Peyer's patch (tissue), 4 donors: ENCODE measurements around the gene NXPH2. TPM values are rescaled to one million over a fixed set of nuclear protein-coding genes. Genes with fewer than 3 reads are reported as not detected.
"Not testable (repeated sequence)": the region's sequence is repeated elsewhere in the genome, so short reads cannot be mapped to it uniquely, and the experiment has no call there.

ENCODE experiments used
- DNase-seq, 3 donors: peaks; one replicate each; pipeline ENCODE4 v3.0.0-alpha.2; 2017 to 2019
- H3K27ac ChIP-seq, 4 donors: fragments of 200-600 bp; sonication (generic); one replicate each; pipeline ENCODE4 v1.5.1; 2016 to 2019
- H3K27me3 ChIP-seq, 2 donors: fragments of 200-600 bp; sonication (generic); one replicate each; pipeline ENCODE4 v1.5.1; 2019
- H3K36me3 ChIP-seq, 3 donors: fragments of 200-600 bp; sonication (generic); one replicate each; pipeline ENCODE4 v1.5.1; 2016 to 2019
- H3K4me1 ChIP-seq, 4 donors: fragments of 200-600 bp; sonication (generic); one replicate each; pipeline ENCODE4 v1.5.1; 2016 to 2019
- H3K4me3 ChIP-seq, 4 donors: fragments of 200-600 bp; sonication (generic); 1 replicate in 3 of 4; 2 replicates in 1 of 4; pipeline ENCODE4 v1.5.1; 2016 to 2019; ENCODE audit warnings: mild to moderate bottlenecking in 1 of 4
- H3K9me3 ChIP-seq, 4 donors: fragments of 200-600 bp; sonication (generic); one replicate each; pipeline ENCODE4 v1.5.1; 2016 to 2019; ENCODE audit warnings: mild to moderate bottlenecking in 1 of 4
- POLR2A ChIP-seq, 2 donors: fragments of 450-650 bp; IDR thresholded peaks; one replicate each; pipeline ENCODE4 v1.5.1; 2017; ENCODE audit warnings: antibody characterized with exemption in 2 of 2, mild to moderate bottlenecking in 2 of 2, moderate library complexity in 2 of 2
- total RNA-seq, 4 donors: library from RNA; depleted of rRNA; stranded (reverse); fragments of >200 nt; gene quantifications; one replicate each; pipeline ENCODE4 v1.1.0, GENCODE V29; 2016
- TF ChIP-seq, protein P1 (sequence below), 6 experiments: fragments of 450-650 bp in 4 of 6; fragments of 200-600 bp in 2 of 6; sonication (generic) in 1 of 6; IDR thresholded peaks; one replicate each; pipeline ENCODE4 v1.5.1; 2017 to 2019; ENCODE audit warnings: antibody characterized with exemption in 6 of 6, mild to moderate bottlenecking in 3 of 6, moderate library complexity in 1 of 6

NXPH2 gene
- total RNA-seq, 4 donors from 2014 or later: not detected

DNA sequence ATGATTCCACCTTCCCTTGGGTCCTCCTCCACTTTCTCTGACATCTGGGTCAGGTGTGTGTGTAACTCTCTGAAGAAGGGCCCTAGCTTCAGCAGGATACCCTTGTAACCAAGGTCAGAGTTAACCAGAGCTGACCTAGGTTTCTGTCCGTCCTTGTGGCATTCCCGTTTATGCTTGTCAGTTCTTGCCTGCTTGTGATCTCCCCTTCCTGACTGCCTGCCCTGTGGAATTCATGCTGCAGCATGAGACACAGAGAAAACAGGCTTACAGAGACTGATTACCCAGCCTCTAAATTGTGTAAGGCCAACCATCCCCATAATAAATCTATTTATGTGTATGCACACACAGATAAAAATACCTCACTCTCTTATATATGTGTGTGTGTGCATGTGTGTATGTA, 22.8 kb downstream of the NXPH2 start:
- Histone ChIP-seq H3K27ac (no peak overlapping the region), H3K4me3 (no peak overlapping the region), H3K4me1 (no peaks in the 10 kb centered on the region), H3K9me3 (no peaks in the 10 kb centered on the region), H3K36me3 (no peaks in the 10 kb centered on the region), H3K27me3 (no peaks in the 10 kb centered on the region)
- DNase-seq: no peak
- no peak for TF ChIP-seq POLR2A (IDR thresholded peaks at IDR 0.05)
- TF ChIP-seq, protein P1, sequence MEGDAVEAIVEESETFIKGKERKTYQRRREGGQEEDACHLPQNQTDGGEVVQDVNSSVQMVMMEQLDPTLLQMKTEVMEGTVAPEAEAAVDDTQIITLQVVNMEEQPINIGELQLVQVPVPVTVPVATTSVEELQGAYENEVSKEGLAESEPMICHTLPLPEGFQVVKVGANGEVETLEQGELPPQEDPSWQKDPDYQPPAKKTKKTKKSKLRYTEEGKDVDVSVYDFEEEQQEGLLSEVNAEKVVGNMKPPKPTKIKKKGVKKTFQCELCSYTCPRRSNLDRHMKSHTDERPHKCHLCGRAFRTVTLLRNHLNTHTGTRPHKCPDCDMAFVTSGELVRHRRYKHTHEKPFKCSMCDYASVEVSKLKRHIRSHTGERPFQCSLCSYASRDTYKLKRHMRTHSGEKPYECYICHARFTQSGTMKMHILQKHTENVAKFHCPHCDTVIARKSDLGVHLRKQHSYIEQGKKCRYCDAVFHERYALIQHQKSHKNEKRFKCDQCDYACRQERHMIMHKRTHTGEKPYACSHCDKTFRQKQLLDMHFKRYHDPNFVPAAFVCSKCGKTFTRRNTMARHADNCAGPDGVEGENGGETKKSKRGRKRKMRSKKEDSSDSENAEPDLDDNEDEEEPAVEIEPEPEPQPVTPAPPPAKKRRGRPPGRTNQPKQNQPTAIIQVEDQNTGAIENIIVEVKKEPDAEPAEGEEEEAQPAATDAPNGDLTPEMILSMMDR (IDR thresholded peaks at IDR 0.05): no peak

DNA sequence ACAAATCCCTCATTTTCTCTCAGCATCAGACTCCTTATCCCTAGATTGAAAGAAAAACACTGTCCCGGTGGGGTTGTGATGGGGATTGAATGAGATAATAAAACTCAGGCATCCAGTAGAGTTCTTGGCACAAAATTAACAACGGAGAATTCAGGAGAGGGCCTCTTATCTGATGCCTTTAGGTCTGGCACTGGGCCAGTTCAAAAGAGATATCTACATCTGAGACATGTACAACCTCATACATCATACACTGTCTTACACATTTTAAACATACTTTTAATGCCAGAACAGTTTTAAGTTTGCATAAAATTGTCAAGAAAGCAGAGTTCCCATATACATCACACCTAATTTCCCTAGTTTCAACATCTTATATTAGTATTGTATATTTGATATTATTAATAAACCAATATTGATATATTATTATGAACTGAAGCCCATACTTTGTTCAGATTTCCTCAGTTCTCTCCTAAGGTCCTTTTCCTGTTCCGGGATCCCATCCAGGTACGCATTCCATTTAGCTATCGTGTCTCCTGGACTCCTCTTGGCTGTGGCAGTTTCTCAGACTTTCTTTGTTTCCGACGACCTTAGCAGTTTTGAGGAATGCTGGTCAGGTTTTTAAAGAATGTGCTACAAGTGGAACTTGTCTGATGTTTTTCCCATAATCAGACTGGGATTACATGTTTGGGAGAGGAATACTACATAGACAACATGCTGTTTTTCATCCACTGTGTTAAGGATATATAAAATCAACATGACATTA, 27.8 kb downstream of the NXPH2 start:
- Histone ChIP-seq H3K4me3 (no peak overlapping the region), H3K27me3 (no peaks in the 10 kb centered on the region), H3K9me3 (no peaks in the 10 kb centered on the region), H3K27ac (no peak overlapping the region), H3K4me1 (no peaks in the 10 kb centered on the region), H3K36me3 (no peaks in the 10 kb centered on the region)
- TF ChIP-seq POLR2A (IDR thresholded peaks at IDR 0.05): no peak
- TF ChIP-seq, protein P1 (IDR thresholded peaks at IDR 0.05): no peak
- no peak for DNase-seq

DNA sequence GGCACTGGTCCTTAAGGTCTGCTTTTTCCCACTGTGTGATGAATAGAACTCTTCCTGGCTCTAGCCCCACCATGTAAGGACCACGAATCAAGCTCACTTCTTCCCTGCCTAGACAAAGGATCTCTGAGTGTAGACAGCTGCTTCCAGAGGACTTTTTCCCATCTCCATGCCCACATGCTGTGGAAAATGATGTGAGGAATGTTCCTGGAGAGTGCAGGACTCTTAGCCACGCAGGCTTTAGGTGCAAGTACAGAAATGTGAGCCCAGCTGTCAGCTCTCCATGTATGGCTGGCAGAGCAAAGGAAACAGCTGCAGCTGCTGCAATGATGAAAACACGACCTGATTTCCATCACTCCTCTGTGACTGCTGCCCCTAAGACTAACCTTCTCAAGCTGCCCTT, 35.5 kb downstream of the NXPH2 start:
- H3K9me3 ChIP-seq: no peaks in the 10 kb centered on the region
- no peaks in the 10 kb centered on the region for H3K4me1 ChIP-seq
- TF ChIP-seq, protein P1 (IDR thresholded peaks at IDR 0.05): no peak
- TF ChIP-seq POLR2A (IDR thresholded peaks at IDR 0.05): no peak
- no peaks in the 10 kb centered on the region for H3K36me3 ChIP-seq
- H3K27me3 ChIP-seq: no peaks in the 10 kb centered on the region
- no peak for DNase-seq
- H3K4me3 ChIP-seq: no peak overlapping the region
- no peak overlapping the region for H3K27ac ChIP-seq

DNA sequence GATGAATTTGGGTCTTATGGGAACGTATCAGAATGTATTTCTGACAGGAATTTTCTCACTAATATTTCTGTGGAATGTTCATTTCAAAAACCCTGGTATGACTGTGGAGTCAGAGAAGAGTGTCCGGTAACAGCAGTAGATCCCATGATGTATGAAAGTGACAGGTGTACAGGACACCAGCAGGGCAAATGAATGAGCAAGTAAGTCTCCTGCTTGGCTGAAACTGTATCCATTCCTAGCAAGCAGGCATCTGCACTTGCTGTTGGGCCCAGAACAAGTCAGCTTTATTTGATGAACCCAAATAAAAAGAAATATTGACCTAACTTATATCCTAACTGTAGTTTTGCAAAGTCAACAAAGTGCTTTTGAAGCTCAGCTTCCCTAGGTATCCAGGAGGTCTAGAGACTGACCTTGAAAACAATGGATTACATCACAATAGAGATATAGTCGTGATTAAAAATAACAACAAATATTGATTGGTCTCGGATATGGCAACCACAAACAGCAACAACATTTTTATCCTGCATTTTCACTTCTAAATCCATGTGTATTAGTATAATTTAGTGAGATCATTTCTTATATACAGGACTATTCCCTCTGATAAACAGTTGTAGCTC, 37.6 kb downstream of the NXPH2 start:
- H3K4me3 ChIP-seq: no peak overlapping the region
- H3K27me3 ChIP-seq: no peaks in the 10 kb centered on the region
- no peaks in the 10 kb centered on the region for H3K9me3 ChIP-seq
- TF ChIP-seq, protein P1 (IDR thresholded peaks at IDR 0.05): no peak
- no peak for TF ChIP-seq POLR2A (IDR thresholded peaks at IDR 0.05)
- no peak for DNase-seq
- no peak overlapping the region for H3K27ac ChIP-seq
- no peaks in the 10 kb centered on the region for H3K4me1 ChIP-seq
- no peaks in the 10 kb centered on the region for H3K36me3 ChIP-seq

DNA sequence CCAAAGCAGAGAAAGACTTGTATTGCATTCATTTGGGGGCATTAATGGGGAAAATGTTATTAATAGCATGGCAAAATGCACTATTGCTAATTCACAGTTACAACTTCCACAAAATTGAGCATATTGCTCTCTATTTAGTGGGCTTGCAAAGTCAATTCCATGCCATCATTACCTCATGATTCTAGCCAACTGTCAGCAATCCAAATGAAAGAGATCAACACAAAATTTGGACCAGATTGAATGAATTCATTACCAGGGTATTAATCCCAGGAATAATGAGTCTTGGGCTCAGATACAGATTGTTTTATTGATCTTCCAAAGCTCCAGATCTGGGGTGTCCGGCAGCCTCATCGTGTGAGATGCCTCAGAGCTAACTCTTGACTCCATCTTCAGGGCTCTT, 38.3 kb downstream of the NXPH2 start:
- H3K4me3 ChIP-seq: no peak overlapping the region
- H3K36me3 ChIP-seq: no peaks in the 10 kb centered on the region
- H3K4me1 ChIP-seq: no peaks in the 10 kb centered on the region
- TF ChIP-seq, protein P1 (IDR thresholded peaks at IDR 0.05): no peak
- no peak for TF ChIP-seq POLR2A (IDR thresholded peaks at IDR 0.05)
- H3K27ac ChIP-seq: no peak overlapping the region
- H3K27me3 ChIP-seq: no peaks in the 10 kb centered on the region
- H3K9me3 ChIP-seq: no peaks in the 10 kb centered on the region
- no peak for DNase-seq

DNA sequence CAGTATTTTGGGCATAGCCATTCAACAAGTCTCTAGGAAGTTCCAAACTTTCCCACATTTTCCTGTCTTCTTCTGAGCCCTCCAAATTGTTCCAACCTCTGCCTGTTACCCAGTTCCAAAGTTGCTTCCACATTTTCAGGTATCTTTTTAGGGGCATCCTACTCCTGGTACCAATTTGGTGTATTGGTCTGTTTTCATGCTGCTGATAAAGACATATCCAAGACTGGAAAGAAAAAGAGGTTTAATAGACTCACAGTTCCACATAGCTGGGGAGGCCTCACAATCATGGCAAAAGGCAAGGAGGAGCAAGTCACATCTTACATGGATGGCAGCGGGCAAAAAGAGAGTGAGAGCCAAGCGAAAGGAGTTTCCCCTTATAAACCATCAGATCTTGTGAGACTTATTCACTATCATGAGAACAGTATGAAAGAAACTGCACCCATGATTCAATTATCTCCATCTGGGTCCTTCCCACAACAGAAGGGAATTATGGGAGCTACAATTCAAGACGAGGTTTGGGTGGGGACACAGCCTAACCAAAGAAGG, 43.1 kb downstream of the NXPH2 start:
- not testable (repeated sequence) for H3K27me3 ChIP-seq, H3K27ac ChIP-seq, H3K36me3 ChIP-seq, H3K4me1 ChIP-seq, H3K9me3 ChIP-seq, H3K4me3 ChIP-seq, DNase-seq
